ENCODE data around the gene FOXB2.
"Not testable (repeated sequence)": the region's sequence is repeated elsewhere in the genome, so short reads cannot be mapped to it uniquely, and the experiment has no call there.

The FOXB2 gene

DNA sequence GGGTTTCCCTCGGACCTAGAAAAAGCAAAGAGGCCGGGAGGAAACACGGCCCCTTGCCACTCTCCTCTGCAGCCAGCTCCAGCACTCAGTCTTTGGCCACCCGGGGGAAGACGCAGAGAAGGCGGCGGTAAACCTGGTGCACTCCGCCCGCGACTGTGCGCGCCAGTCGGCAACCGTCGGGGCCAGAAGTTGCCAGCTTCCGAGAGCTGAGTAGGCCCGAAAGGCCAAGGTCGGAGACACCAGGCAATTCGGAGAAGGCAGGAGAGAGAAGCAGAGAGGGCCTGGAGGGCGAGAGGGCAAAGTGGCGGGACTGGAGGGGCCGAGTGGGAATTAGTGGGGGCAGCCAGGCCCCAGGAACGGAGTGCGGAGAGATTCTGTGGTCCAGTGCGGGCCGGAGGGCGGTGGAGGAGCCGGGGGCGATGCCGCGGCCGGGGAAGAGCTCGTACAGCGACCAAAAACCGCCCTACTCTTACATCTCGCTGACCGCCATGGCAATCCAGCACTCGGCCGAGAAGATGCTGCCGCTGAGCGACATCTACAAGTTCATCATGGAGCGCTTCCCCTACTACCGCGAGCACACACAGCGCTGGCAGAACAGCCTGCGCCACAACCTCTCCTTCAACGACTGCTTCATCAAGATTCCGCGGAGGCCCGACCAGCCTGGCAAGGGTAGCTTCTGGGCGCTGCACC, at the start of gene FOXB2:
TSS of gene FOXB2 (plus strand) at position 420 of the 690 bp plus-strand sequence. CDS start at position 420, 0 bp downstream.
- no peak for DNase-seq (ENCODE audit: low spot score)

- DNase-seq (ENCODE audit: low spot score): no peak
Observed at GRCh38 chr9:76969716-76970115, 49.7 kb upstream of the FOXB2 start.

DNA sequence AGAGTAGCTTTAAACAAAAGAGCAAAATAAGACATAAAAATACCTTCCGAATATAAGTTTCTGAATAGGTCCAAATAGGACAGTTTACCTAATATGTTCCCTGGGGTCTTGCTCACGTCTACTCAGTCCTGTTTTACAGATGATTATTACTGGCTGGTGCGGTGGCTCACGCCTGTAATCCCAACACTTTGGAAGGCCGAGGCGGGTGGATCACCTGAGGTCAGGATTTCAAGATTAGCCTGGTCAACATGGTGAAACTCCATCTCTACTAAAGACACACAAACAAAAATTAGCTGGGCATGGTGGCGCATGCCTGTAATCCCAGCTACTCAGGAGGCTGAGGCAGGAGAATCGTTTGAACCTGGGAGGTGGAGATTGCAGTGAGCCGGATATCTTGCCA, 40.6 kb upstream of the FOXB2 start:
- DNase-seq (ENCODE audit: low spot score): not testable (repeated sequence)

DNA sequence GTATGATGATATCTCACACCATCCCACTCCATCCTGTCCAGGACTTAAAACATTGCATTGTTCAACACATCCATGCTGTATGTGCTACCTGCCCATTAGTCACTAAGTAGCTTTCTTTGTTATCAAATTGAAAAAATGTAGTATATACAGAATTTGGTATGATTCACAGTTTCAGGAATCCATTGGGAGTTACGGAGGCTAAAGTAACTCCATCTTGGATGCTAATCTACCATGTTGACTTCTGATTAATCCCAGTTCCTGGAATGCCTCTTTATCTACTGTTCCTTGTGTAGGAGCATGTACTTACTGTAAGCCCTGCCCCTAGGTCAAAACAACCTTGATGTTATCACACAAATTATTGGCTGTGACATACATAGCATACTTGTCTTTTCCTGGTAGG, 38.9 kb upstream of the FOXB2 start:
- DNase-seq (ENCODE audit: low spot score): no peak

- no peak for DNase-seq (ENCODE audit: low spot score)
Observed at GRCh38 chr9:76984486-76984885, 35.0 kb upstream of the FOXB2 start.

DNA sequence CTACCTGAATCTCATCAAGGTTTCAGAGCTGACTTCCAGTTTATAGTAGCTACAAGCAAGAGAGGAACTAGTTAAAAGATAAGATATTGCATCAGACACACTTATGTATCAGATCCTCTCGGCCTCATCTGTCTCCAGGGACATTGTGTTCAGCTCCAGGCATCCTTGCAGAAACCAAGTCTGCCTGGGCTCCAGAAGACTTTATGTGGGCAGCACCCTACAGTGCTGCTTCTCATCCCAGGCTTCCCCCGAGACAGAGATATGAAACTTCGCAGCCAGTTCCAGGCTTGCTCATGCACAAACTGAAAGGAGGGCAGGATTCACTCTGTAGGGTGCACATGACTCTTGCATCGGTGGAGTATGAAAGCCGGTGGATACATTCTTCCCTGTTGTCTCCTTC, 33.9 kb upstream of the FOXB2 start:
- no peak for DNase-seq (ENCODE audit: low spot score)

GRCh38 chr9:76987594-76988200, 31.8 kb upstream of the FOXB2 start:
- DNase-seq (ENCODE audit: low spot score): peak; percentile 75

DNA sequence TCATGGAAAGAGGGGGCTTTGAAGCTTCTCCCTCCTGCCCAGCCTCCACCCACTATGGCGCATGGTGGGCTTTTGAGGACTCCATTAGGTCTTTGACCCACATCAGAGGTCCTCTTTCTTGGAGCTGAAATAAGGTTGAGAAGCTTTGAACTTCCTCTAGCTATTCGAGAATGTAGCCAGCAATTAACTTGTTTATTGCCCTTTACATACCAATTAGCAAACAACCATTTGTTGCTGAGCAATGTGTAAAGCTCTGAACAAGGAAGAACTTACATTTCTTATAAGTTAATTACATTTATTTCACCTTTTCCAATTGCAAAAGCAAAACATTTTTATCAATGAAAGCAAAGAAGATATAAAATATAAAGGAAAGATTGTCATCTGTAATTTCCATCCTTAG, 30.5 kb upstream of the FOXB2 start:
- no peak for DNase-seq (ENCODE audit: low spot score)

DNA sequence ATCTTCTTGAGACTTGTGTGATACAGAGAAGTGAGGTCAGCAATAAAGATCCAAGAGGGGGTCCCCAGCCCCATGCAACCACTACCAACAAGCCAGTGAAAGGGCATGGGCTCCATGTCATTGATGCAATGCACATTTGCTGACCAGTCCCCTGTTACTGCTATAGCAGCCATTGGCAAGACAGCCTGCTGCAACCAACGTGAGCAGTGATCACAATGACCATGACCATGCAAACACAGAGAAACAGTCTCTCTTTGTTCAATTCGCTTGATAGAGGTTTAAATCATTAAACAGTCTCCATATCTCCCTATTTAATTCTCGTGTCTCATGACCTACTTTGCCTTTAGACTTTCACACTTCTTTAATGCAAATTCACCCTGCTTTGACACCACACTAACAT, 30.0 kb upstream of the FOXB2 start:
- peak; percentile 10 for DNase-seq (ENCODE audit: low spot score)

DNA sequence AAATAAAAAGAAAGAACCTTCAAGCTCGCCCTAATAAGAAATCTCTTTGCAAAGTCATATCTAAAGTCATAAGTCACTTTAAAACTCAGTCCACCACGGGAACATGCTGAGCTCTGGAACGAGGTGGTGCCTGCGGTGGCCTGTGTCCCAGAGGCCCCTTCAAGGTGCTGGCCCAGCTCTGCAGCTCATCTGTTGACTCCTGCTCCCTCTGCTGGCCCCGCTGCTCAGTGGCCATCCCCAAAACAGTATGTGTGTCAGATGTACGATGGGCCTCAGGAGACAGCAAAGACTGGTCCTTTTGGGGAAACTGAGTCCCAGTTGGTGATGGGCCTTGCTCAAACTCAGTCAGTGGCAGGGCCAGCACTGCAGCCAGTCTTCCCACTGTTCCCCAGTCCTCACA, 22.8 kb upstream of the FOXB2 start:
- DNase-seq (ENCODE audit: low spot score): no peak

DNA sequence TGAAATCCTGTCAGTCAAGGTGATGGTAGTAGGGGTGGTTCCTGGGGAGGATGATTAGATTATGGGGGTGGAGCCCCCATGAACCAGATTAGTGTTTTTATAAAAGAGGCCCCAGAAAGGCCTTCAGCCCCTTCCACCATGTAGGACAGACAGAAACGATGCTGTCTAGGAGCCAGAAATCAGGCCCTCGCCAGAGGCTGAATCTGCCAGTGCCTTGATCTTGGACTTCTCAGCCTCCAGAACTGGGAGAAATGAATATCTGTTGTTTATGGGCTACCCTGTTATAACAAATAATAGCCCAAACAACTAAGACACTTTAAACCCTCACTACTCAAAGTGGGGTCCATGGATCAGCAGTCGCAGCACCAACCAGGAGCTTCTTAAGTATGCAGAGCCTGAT, 20.2 kb upstream of the FOXB2 start:
- DNase-seq (ENCODE audit: low spot score): no peak

DNA sequence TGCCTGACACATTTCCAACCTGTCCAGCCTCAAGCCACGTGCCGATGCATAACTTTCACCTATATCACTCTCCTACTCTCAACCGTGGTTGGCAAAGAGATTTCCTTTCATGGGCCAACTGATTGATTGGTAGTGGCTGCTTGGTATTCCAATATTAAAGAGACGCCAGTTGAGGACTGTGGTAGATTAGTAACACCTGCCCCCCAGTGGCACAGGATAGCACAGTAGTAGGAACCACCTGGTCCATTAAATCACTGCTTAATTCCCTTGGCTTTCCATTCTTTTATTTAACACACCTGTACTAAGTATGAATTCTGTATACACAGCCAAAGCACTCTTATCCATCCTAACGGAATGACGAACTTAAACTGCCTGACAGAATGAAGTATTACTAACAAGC, 19.1 kb upstream of the FOXB2 start:
- no peak for DNase-seq (ENCODE audit: low spot score)

- no peak for DNase-seq (ENCODE audit: low spot score)
Observed at GRCh38 chr9:77003366-77003765, 16.1 kb upstream of the FOXB2 start.

- no peak for DNase-seq (ENCODE audit: low spot score)
Observed at GRCh38 chr9:77005216-77005615, 14.2 kb upstream of the FOXB2 start.

- DNase-seq (ENCODE audit: low spot score): no peak
Observed at GRCh38 chr9:77010527-77010926, 8.9 kb upstream of the FOXB2 start.

DNA sequence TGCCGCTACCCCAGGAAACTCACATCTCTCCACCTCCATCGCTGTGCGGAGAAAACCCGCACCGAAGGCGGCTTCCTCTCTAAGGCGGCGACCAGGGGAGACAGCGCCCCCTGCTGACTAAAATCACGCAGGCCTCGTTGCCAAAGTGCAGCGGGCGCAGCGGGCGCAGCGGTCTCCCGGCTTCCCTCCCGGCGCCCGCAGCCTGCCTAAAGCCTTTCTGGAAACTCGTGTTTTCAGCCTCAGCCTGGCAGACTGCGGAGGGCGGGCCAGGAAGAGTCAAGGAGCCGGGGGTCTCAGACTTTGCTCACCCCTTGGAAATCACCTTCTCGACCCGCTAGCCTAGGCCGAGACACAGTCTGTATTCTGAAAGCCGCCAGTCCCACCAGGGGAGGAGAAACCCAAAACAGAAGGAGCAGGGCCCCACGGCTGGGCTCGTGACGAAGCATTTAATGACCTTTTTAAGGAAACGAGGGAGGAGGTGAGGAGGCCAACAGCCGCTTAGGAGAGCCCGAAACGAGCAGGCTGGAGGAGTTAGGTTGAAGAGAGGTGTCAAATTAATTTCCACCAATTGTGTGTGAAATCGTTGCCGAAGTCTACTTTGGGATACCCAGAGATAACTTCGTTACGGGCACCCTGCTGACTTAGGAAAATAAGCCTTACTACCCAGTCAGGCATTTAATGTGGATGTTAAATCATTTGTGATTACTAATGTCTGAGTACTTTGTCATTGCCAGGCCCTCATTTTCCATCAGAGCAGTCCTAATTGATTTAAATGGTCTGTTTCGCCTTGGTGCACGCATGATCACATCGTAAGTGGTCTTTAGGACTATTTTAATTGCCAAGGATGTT, 7.3 kb upstream of the FOXB2 start:
- DNase-seq (ENCODE audit: low spot score): peak; percentile 21

DNA sequence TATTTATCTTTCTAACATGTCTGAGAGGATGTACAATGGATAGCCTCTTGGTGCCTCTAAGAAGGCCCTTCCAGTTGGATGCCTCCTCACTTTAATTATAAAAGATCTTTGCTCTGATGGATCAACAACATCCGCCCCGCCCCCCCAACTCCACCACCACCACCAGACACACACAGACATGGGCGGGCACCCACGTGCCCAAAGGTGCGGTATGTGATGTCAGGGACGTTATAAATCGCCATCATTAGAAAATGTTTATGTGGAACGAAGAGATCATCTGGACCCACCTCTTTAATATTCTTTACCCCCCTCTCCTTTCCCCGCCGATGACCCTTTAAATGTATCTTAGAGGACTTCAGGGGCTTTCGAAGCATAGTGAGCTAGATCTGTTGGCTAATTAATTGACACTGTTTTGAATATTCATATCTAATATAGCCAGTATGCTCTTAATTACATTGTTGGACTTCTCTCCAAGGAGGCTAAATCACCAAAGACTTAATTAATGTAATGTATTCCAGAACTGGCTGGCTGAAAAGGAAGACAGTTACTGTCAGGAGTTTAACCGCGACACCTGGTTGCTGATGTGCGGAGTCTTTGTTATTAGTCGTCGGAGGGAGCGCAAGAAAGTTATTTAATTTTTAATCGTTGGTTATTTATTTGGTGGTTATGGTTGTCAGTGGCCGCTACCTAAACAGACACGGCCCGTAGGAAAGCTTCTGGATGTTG, 6.1 kb upstream of the FOXB2 start:
- no peak for DNase-seq (ENCODE audit: low spot score)

DNA sequence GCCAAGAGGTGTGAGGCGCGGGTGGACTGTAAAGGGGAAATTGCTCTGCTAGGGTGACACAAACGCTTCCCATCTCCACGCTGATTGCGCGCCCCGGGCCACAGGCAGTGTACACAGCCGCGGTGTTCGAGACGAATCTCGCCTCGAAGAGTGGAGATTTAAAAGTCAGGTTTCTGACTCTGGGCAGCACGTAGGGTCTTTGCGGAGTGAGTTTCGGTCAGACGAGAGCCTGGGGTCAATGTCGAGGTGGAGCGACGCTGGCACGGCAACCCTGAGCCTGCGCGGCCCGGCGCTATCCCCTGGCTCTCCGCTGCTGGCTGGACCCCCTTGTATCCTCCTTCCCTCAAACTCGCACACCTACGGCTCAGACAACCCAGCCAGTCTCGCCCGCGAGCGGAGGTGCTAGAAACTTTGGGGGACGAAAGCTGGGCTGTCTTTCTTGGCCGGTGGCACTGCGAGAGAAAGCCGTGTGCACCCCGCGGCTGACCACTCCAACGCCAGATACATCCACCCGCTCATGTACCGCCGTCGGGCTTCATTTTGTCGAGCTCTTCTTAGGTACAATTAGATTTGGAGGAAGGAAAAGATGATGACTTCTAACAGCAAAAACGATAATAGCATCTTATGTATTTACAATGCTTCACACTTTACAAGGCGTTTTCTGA, 5.4 kb upstream of the FOXB2 start:
- DNase-seq (ENCODE audit: low spot score): no peak

DNA sequence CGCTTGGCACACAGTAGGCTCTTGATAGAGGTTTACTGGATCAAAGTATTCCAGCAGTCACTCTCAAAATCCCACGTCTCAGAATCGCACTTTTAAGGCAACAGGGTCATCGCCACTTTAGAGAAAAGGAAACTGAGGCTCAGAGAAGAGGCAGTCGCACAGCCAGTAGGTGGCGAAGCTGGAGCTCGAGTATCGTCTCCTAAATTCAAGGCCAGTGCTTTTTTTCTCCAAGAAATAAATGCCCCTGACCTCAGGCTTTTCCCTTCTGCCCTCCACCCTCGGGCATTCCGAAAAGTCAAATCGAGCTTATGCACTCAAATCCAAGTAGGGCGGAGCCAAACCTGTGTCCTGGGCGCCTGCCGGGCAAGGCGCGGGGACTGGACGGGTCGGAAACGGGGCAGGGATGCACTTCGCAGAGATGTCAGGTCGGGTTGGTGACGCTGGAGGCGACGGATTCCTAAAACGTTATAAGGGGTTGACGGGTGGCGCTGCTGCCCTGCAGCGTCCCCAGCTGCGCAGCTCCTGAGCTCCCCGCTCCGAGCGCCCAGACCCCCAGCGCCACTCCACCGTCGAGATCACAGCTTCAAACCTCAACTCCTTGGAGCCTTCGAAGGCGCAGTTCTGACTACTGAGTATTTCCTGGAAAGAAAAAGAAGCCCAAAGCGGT, 4.7 kb upstream of the FOXB2 start:
- DNase-seq (ENCODE audit: low spot score): no peak

DNA sequence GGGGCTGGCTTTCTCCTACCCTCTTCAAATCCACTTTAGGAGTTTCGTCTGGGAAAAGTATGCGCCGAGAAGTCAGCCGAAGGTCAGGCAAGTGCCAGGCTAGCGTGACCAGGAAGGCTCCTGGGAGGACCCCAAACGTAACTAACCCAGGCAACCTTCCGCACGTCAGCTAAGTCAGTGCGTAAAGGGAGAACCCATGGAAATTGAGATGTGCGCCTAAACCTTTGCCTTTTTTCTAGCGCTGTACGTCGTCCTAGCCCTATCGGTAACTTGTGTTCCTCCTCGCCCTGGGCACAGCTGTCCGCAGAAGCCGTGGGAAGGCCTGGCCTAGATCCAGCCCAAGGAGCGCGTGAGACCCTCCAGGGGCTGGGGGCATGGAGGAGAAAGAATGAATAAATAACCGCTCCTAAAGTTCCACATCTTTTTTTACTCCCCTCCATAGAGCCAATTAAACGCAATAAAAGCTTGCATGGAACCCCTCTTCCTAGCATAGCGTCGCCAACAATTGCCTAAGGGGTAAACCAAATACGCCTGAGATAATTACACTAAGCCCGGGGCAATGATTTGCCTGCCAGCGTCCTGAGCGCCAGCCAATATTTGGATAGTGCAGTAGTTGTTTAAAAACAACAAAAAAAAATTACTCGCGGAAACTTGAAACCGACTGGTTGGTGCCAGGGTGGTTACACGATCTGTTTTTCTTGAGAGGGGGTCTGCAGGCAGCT, 4.0 kb upstream of the FOXB2 start:
- DNase-seq (ENCODE audit: low spot score): no peak

DNA sequence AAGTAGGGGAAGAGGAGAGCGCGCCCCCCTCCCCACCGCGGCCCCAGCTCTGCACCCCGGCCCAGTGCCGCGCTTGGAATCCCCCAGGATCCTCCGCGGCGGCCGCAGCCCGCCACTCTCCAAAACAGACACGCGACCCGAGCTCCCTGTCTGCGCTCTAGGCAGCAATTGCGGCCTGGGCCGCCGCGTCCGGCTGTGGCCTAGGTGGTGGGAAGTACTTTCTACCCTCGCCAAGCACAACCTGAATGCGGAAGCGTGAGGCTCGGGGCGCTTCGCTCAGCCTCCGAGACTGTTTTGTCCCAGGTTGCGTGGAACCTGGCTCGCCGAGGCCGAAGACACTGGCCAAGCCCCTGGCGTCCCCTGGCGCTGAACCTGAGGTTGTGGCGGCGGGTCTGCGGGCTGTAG, 3.3 kb upstream of the FOXB2 start:
- no peak for DNase-seq (ENCODE audit: low spot score)
